Body of pancreas (tissue), 4 donors: ENCODE measurements around the gene RALGPS2.

Experiments
- CTCF ChIP-seq, 7 experiments: fragments of 450-650 bp in 4 of 7; fragments of 200-600 bp in 3 of 7; sonication (generic) in 3 of 7; IDR thresholded peaks; one replicate each; pipeline ENCODE4 v1.5.1; 2016 to 2019; ENCODE audit warnings: antibody characterized with exemption in 7 of 7
- POLR2A ChIP-seq, 3 donors: fragments of 450-650 bp; IDR thresholded peaks; one replicate each; pipeline ENCODE4 v1.6.1; 2016; ENCODE audit warnings: antibody characterized with exemption in 3 of 3, mild to moderate bottlenecking in 2 of 3

- no peak for TF ChIP-seq CTCF (IDR thresholded peaks at IDR 0.05)
- no peak for TF ChIP-seq POLR2A (IDR thresholded peaks at IDR 0.05)
Measured at GRCh38 chr1:178954325-178954690, 229.3 kb downstream of the RALGPS2 start.
